A673 (cell line): ENCODE measurements around the gene HNRNPA2B1. TPM values are rescaled to one million over a fixed set of nuclear protein-coding genes. Genes with fewer than 3 reads are reported as not detected.
A peak's percentile ranks its signal among the peaks of the same experiment; 100 is the strongest.
"Not testable (repeated sequence)": the region's sequence is repeated elsewhere in the genome, so short reads cannot be mapped to it uniquely, and the experiment has no call there.

Source experiments
- BruUV-seq: library from RNA; stranded (reverse); fragments of 400-500 nt; replicated peaks from 2 replicates; lab custom pipeline; 2021; lab: Mats Ljungman, UMichigan
- CTCF ChIA-PET: fragments of 300-600 bp; sonication (Branson Sonifier 250); formaldehyde crosslinking; loops from one replicate; lab custom pipeline; 2022; ENCODE audit warnings: antibody characterized with exemption; lab: Charles Lee
- POLR2A ChIA-PET: fragments of 300-600 bp; sonication (Branson Sonifier 250); formaldehyde crosslinking; loops from one replicate; lab custom pipeline; 2022; ENCODE audit warnings: antibody characterized with exemption; ENCODE audit not compliant: low non-redundant PET; lab: Charles Lee
- DNase-seq: peaks from one replicate; pipeline ENCODE4 v3.0.0-alpha.2; 2015; ENCODE audit warnings: low spot score
- H3K27ac ChIP-seq: fragments of 200-600 bp; sonication (generic); 2 replicates; pipeline ENCODE4 v1.5.1; 2016; ENCODE audit warnings: mixed run types, low read depth, mild to moderate bottlenecking, mixed read lengths, antibody characterized with exemption, low read length; ENCODE audit not compliant: poor library complexity, severe bottlenecking
- H3K27me3 ChIP-seq: fragments of 200-600 bp; sonication (generic); replicated peaks from 2 replicates; pipeline ENCODE4 v1.6.1; 2017; ENCODE audit warnings: mixed run types, low read depth, mild to moderate bottlenecking, mixed read lengths, antibody characterized with exemption, low read length; ENCODE audit not compliant: insufficient read depth, poor library complexity
- H3K36me3 ChIP-seq: fragments of 200-600 bp; sonication (generic); 2 replicates; pipeline ENCODE4 v1.6.1; 2016; ENCODE audit warnings: mixed run types, mild to moderate bottlenecking, mixed read lengths, antibody characterized with exemption, low read length; ENCODE audit not compliant: insufficient read depth, poor library complexity, severe bottlenecking
- H3K4me1 ChIP-seq: fragments of 200-600 bp; sonication (generic); 2 replicates; pipeline ENCODE4 v1.6.1; 2017; ENCODE audit warnings: mixed run types, mild to moderate bottlenecking, mixed read lengths, antibody characterized with exemption, low read length; ENCODE audit not compliant: insufficient read depth, poor library complexity, severe bottlenecking
- H3K4me3 ChIP-seq: fragments of 200-600 bp; sonication (generic); 2 replicates; pipeline ENCODE4 v1.5.1; 2016; ENCODE audit warnings: low read depth, mixed run types, mild to moderate bottlenecking, mixed read lengths, low read length; ENCODE audit not compliant: poor library complexity, severe bottlenecking
- H3K9me3 ChIP-seq: fragments of 200-600 bp; sonication (generic); 2 replicates; pipeline ENCODE4 v1.6.1; 2016; ENCODE audit warnings: mixed run types, low read depth, mild to moderate bottlenecking, mixed read lengths, antibody characterized with exemption, low read length; ENCODE audit not compliant: poor library complexity, severe bottlenecking
- CTCF ChIP-seq: fragments of 300-800, 200-600 bp; sonication (generic); conservative IDR thresholded peaks from 2 replicates; pipeline ENCODE4 v1.5.1; 2017; ENCODE audit warnings: low read depth, mild to moderate bottlenecking, antibody characterized with exemption, low read length, moderate library complexity, mixed read lengths
- EZH2 ChIP-seq: fragments of 200-600 bp; sonication (generic); IDR thresholded peaks from 2 replicates; pipeline ENCODE4 v1.6.1; 2017; ENCODE audit warnings: borderline replicate concordance, low read depth, mild to moderate bottlenecking, mixed read lengths, antibody characterized with exemption, low read length; ENCODE audit not compliant: poor library complexity, severe bottlenecking
- intact Hi-C: fragments of 100-400 bp; cut with micrococcal nuclease; formaldehyde crosslinking; loops from one replicate; pipeline ENCODE4 v1.10.0; 2022; ENCODE audit not compliant: unreplicated experiment
- total RNA-seq: library from RNA; stranded (reverse); gene quantifications from 2 replicates; pipeline ENCODE4 v1.2.3, GENCODE V29; 2021

Gene HNRNPA2B1
- total RNA-seq, 1 experiment from 2014 or later: 1,229 TPM

- H3K9me3 ChIP-seq: no peaks in the 10 kb centered on the region
- no peak for TF ChIP-seq EZH2
- TF ChIP-seq CTCF: no peak
- H3K4me1 ChIP-seq: peaks cover 47% of the 10 kb centered on the region
- ChIA-PET POLR2A (no interaction called here), CTCF (no interaction called here)
- BruUV-seq: no TSS peak
- H3K36me3 ChIP-seq: peaks cover 85% of the 10 kb centered on the region
- H3K4me3 ChIP-seq: peak overlapping the region; percentile 91
- intact Hi-C loops: loop anchor here (5.0 kb wide), 1 partner anchor 304 kb away; no protein-coding TSS in a partner anchor
- DNase-seq: no peak
- H3K27ac ChIP-seq: no peak overlapping the region
- no peaks in the 10 kb centered on the region for H3K27me3 ChIP-seq
Observed at GRCh38 chr7:26195867-26196657, 4.5 kb downstream of the HNRNPA2B1 start.

GRCh38 chr7:26195182-26195581 is 5.4 kb downstream of the HNRNPA2B1 start:
- CTCF ChIA-PET: interaction anchor here (0.6 kb wide), 1 partner anchor 105 kb away, joined by 4 read pairs; no protein-coding TSS in a partner anchor
- Histone ChIP-seq H3K4me1 (peaks cover 47% of the 10 kb centered on the region), H3K36me3 (peaks cover 94% of the 10 kb centered on the region), H3K9me3 (no peaks in the 10 kb centered on the region), H3K4me3 (no peak overlapping the region), H3K27ac (no peak overlapping the region), H3K27me3 (no peaks in the 10 kb centered on the region)
- POLR2A ChIA-PET: interaction anchor here (0.6 to 0.7 kb wide), 3 partner anchors 11 to 39 kb away, joined by 4 to 16 read pairs (median 4); no protein-coding TSS in a partner anchor
- BruUV-seq: no TSS peak
- TF ChIP-seq EZH2 (no peak), CTCF (no peak)
- DNase-seq: no peak
- intact Hi-C loops: loop anchor here (5.0 kb wide), 1 partner anchor 303 kb away; no protein-coding TSS in a partner anchor

- Histone ChIP-seq H3K4me1 (peaks cover 47% of the 10 kb centered on the region), H3K36me3 (peaks cover 98% of the 10 kb centered on the region)
- ChIA-PET CTCF (interaction anchor here (0.6 kb wide), 1 partner anchor 105 kb away, joined by 4 read pairs; no protein-coding TSS in a partner anchor), POLR2A (interaction anchor here (0.6 to 0.7 kb wide), 3 partner anchors 12 to 39 kb away, joined by 4 to 16 read pairs (median 4); no protein-coding TSS in a partner anchor)
- not testable (repeated sequence) for DNase-seq, BruUV-seq, H3K9me3 ChIP-seq, H3K27me3 ChIP-seq, H3K4me3 ChIP-seq, H3K27ac ChIP-seq
- intact Hi-C loops: loop anchor here (5.0 kb wide), 1 partner anchor 302 kb away; no protein-coding TSS in a partner anchor
Observed at GRCh38 chr7:26194764-26195163, 5.8 kb downstream of the HNRNPA2B1 start.
